ENCODE measurements around the gene FDPS.

FDPS gene

GRCh38 chr1:155308493-155309422, at the start of gene FDPS:
Gene FDPS, plus strand, starts transcription at chr1:155308866. Its CDS starts 924 bp downstream, at chr1:155309790.
- DNase-seq: peak; percentile 99

- no peak for DNase-seq
Observed at GRCh38 chr1:155260276-155260675, 48.4 kb upstream of the FDPS start.

- no peak for DNase-seq
Observed at GRCh38 chr1:155261493-155261851, 47.2 kb upstream of the FDPS start.

GRCh38 chr1:155261852-155262673, 46.6 kb upstream of the FDPS start, which contains the start of gene SCAMP3:
Gene SCAMP3, minus strand, starts transcription at chr1:155262360. Its CDS starts 209 bp downstream, at chr1:155262151.
- DNase-seq: peak; percentile 98

- DNase-seq: no peak
Observed at GRCh38 chr1:155263067-155263466, 45.6 kb upstream of the FDPS start.

GRCh38 chr1:155266553-155266952, 42.1 kb upstream of the FDPS start:
- DNase-seq: no peak

GRCh38 chr1:155267373-155267772, 41.3 kb upstream of the FDPS start:
- DNase-seq: no peak

- DNase-seq: no peak
Observed at GRCh38 chr1:155268630-155269029, 40.0 kb upstream of the FDPS start.

GRCh38 chr1:155269381-155269780, 39.3 kb upstream of the FDPS start:
- DNase-seq: no peak

- DNase-seq: peak; percentile 39
Observed at GRCh38 chr1:155272466-155273342, 36.0 kb upstream of the FDPS start.

GRCh38 chr1:155273343-155274245, 35.1 kb upstream of the FDPS start, which contains the start of gene CLK2:
Gene CLK2, minus strand, starts transcription at chr1:155273504. Its CDS starts 2,527 bp downstream, at chr1:155270977.
- DNase-seq: peak; percentile 97

GRCh38 chr1:155277070-155277901, 31.4 kb upstream of the FDPS start, which contains the start of gene HCN3:
Gene HCN3, plus strand, starts transcription at chr1:155277463. Its CDS starts 128 bp downstream, at chr1:155277591.
- DNase-seq: peak; percentile 97

GRCh38 chr1:155277902-155278688, 30.6 kb upstream of the FDPS start:
- peak; percentile 87 for DNase-seq

- DNase-seq: no peak
Observed at GRCh38 chr1:155278689-155279160, 29.9 kb upstream of the FDPS start.

- DNase-seq: no peak
Observed at GRCh38 chr1:155279268-155279667, 29.4 kb upstream of the FDPS start.

- no peak for DNase-seq
Observed at GRCh38 chr1:155282488-155283091, 26.1 kb upstream of the FDPS start.

GRCh38 chr1:155284476-155284875, 24.2 kb upstream of the FDPS start:
- no peak for DNase-seq

- no peak for DNase-seq
Observed at GRCh38 chr1:155285063-155285462, 23.6 kb upstream of the FDPS start.

GRCh38 chr1:155285631-155286044, 23.0 kb upstream of the FDPS start:
- no peak for DNase-seq
